ENCODE measurements around the gene ST3GAL3. TPM values are rescaled to one million over a fixed set of nuclear protein-coding genes. Genes with fewer than 3 reads are reported as not detected.

The ST3GAL3 gene
- total RNA-seq, 1 experiment from 2014 or later = 8.3 TPM

GRCh38 chr1:43699281-43699680 lies 8.1 kb upstream of the ST3GAL3 start:
- H3K27ac Mint-ChIP-seq = no peak overlapping the region
- no CpG with 5 or more reads among the region's 5 CpGs for WGBS (ENCODE audit: extremely low coverage, insufficient read length, low lambda C conversion rate)
- peaks cover 0 to 5% of the 10 kb centered on the region in 2 experiments; a peak in 1 of 4 replicates for H3K4me1 Mint-ChIP-seq
- no peak overlapping the region for H3K27ac ChIP-seq (ENCODE audit: insufficient read length, low read depth, low read length)
- no peak overlapping the region for H2AFZ ChIP-seq (ENCODE audit: low read length)
- H3K23me2 ChIP-seq (ENCODE audit: insufficient read length, low read depth, low read length, poor library complexity, severe bottlenecking) = no peaks in the 10 kb centered on the region
- H4K5ac ChIP-seq (ENCODE audit: insufficient read length, low read depth, low read length) = no peak overlapping the region
- no peak overlapping the region for H3K9ac ChIP-seq (ENCODE audit: extremely low read depth, insufficient read length, low read length)
- no peaks in the 10 kb centered on the region for H3K27me3 Mint-ChIP-seq (ENCODE audit: low read depth)
- H3K9me3 ChIP-seq (ENCODE audit: control insufficient read depth, low read depth, low read length) = no peaks in the 10 kb centered on the region
- no peak overlapping the region for H2BK5ac ChIP-seq (ENCODE audit: insufficient read length, low read length)
- no peak overlapping the region for H3K23ac ChIP-seq (ENCODE audit: insufficient read length, low read depth, low read length)
- H2BK15ac ChIP-seq (ENCODE audit: low read depth, low read length) = no peak overlapping the region
- no peaks in the 10 kb centered on the region for H4K20me1 ChIP-seq (ENCODE audit: control insufficient read depth, insufficient read depth, insufficient read length)
- H3T11ph ChIP-seq (ENCODE audit: low read length) = no peak overlapping the region
- H2BK20ac ChIP-seq (ENCODE audit: low read depth, low read length, poor library complexity, severe bottlenecking) = no peak overlapping the region
- H3K14ac ChIP-seq (ENCODE audit: insufficient read depth, low read length) = no peak overlapping the region
- no peak overlapping the region for H2AK5ac ChIP-seq (ENCODE audit: insufficient read length, low read length)
- no peak overlapping the region for H4K8ac ChIP-seq (replicated peaks; ENCODE audit: insufficient read length, low read depth, low read length)
- H4K91ac ChIP-seq (ENCODE audit: insufficient read length, low read depth, low read length) = no peak overlapping the region
- no peak overlapping the region for H3K4ac ChIP-seq (ENCODE audit: low read depth, low read length)
- no peak overlapping the region for H3K4me3 Mint-ChIP-seq
- H3K4me2 ChIP-seq (ENCODE audit: insufficient read depth, insufficient read length, low read length) = no peak overlapping the region
- no peaks in the 10 kb centered on the region for H3K79me2 ChIP-seq (ENCODE audit: insufficient read depth, low read length)
- no peaks in the 10 kb centered on the region for H3K4me1 ChIP-seq (ENCODE audit: insufficient read depth, low read length)
- DNase-seq = no peak
- H3K79me1 ChIP-seq (ENCODE audit: insufficient read depth, low read depth, low read length, poor library complexity, severe bottlenecking) = no peaks in the 10 kb centered on the region
- H3K27me3 ChIP-seq (ENCODE audit: insufficient read depth, low read length) = no peaks in the 10 kb centered on the region
- no peaks in the 10 kb centered on the region for H3K9me3 Mint-ChIP-seq
- peaks cover 27 to 46% (median 39%) of the 10 kb centered on the region in 3 experiments for H3K36me3 Mint-ChIP-seq (ENCODE audit: insufficient read depth in 1 of 3, low read depth in 3 of 3)
- no peak overlapping the region for H2BK12ac ChIP-seq (ENCODE audit: insufficient read length, low read depth, low read length)
- H3K18ac ChIP-seq (ENCODE audit: insufficient read length, low read depth, low read length) = no peak overlapping the region
- no peak for TF ChIP-seq CTCF (conservative IDR thresholded peaks at IDR 0.05)
- no peak overlapping the region for H3K56ac ChIP-seq (ENCODE audit: insufficient read length, low read depth, low read length)
- H2BK120ac ChIP-seq (ENCODE audit: low read depth, low read length, poor library complexity, severe bottlenecking) = no peak overlapping the region
